ENCODE data around the gene HSPG2. TPM values are rescaled to one million over a fixed set of nuclear protein-coding genes. Genes with fewer than 3 reads are reported as not detected.

HSPG2 gene
- total RNA-seq, 1 donor from 2014 or later: 263 TPM

DNA sequence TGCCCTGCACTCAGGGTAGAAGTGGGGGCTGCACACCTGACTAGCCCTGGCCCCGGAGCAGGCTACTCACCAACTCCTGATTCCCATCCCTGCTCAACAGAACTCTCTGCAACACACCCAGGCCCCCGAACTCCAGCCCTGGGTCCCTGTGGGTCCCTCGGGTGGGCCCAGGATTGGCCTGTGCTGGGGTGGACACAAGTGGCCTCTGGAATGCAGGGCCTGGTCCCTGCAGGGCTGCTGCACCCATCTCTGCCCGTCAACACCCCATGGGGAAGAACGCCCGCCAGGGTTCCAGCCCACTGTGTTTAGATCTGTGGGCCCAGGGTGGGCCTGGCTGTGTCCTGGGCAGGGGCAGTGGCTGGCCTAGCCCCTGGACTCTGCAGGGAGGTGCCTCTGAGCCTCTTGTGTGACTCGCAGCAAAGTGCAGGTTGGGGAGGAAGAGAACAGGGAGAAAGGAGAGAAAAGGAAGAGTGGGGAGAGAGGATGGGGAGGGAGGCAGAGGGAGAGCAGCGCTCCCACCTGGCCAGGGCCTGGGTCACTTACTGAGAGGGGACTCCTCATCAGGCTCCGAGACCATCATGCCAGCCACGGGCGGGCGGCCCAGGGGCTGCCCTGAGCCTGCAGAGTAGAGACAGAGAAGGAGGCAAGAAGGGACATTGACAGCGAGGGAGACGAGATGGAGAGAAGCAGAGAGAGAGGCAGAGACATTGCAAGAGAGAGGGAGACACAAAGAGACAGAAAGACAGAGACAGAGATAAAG is 43.9 kb downstream of the HSPG2 start:
- DNase-seq (peak; percentile 41), ATAC-seq (ENCODE audit: poor library complexity) (no peak)
- intact Hi-C loops (cut with DNase I): no loop called here

DNA sequence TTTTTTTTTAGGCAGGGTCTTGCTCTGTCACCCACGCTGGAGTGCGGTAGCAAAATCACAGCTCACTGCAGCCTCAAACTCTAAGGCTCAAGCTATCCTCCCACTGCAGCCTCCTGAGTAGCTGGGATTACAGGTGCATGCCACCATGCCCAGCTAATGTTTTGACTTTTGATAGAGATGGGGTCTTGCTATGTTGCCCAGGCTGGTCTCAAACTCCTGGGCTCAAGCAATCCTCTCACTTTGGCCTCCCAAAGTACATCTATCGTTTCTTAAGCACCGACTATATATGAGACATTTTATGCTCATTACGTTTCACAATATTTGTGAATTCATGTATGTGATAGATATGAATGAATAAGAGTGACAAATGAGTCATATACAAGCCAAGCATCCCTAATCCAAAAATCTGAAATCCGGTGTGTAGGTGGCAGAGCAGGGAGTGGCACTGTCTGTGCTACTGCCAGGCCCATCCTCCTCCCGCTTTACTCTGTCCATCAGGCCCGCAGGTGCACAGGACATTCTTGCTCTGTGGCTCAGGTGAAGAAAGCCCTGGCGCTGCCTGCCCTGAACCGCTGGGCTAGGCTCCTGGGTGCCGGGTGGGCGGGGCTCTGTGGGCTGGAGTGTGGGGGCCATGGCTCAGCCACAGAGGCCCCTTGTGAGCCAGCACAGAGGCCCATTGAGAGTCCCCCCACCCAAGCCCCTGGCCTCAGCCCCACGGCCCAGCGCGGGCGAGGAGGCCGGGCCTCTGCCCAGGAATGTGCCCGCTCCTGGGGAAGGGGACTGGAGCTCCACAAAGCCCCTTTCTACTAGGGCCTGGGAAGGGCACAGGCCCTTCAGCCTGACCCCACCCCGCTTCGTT is 45.3 kb downstream of the HSPG2 start:
- no peak for ATAC-seq (ENCODE audit: poor library complexity)
- intact Hi-C loops (cut with DNase I): no loop called here
- peak; percentile 39 for DNase-seq

DNA sequence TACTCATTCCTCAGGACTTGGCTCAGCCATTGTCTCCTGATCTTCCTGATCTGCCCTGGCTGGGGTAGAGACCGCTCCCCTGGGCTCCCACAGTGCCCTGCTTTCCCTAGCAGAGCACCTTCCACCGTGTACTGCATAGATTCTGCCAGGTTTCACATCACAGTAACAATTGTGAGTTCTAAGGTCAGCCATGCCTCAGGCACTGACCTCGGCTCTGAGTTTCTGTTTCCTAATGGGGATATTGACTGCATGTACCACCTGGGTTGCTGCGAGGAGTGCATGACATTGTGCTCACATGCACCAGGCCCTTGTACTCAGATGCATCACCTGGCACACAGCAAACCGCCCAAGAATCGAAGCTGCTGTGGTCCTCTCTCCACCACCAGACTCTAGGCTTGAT is 46.0 kb downstream of the HSPG2 start:
- DNase-seq (no peak), ATAC-seq (ENCODE audit: poor library complexity) (no peak)
- intact Hi-C loops (cut with DNase I): no loop called here

DNA sequence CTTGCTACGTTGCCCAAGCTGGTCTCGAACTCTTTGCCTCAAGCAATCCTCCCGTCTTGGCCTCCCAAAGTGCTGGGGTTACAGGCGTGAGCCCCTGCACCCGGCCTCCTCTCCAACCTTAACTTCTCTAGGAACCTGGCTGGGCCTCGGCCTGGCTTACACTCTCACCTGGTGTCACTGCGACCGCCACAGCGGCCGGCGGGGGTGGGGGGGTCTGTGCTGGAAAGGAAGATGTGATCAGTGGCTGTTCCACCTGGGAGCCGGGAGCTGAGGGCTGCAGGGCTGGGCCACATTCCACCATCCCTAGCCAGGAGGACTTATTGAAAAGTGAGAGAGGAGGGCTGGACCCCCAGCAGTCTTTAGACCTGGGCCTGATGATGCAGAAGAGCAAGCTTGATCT is 48.6 kb downstream of the HSPG2 start:
- no peak for DNase-seq
- ATAC-seq (ENCODE audit: poor library complexity): no peak
- intact Hi-C loops (cut with DNase I): no loop called here

DNA sequence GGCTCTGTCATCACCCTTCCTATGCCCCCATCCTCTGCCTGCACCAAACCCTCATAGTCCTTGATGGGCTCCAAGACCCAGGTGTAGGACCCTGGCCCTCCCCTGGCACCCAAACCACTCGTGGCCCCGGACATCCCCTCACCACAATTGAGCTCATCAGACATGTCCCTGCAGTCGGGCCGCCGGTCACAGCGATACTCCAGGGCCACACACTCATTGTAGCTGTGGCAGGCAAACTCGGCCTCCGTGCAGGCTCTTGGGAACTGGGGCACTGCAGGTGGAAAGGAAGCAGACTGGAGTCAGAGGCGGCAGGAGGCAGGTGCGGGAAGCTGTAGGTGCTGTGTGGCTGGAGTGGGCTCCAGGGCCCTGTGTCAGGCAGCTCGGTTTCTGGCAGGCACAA is 49.3 kb downstream of the HSPG2 start:
- intact Hi-C loops (cut with DNase I): no loop called here
- DNase-seq (no peak), ATAC-seq (ENCODE audit: poor library complexity) (no peak)

DNA sequence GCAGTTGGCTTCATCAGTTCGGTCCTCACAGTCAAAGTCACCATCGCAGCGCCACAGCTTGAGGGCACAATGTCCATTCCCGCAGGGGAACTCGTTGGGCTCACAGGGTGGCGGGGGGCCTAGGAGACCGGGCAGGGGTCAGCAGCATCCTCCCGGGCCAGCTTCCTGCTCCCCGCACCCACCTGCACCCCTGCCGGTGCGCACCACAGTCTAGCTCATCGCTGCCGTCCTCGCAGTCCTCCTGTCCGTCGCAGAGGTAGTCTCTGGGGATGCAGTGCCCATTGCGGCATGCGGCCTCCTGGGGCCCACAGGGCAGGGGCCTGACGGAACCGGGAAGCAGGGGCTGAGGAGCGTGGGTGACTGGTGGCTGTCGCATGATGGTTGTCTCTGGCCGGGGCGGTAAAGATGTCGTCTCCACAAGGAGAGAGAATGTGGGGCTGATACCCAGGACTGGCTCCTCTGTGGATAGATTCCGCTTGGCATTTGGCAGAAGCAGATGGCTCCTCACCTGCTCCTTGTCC is 49.8 kb downstream of the HSPG2 start:
- DNase-seq (peak; percentile 25), ATAC-seq (ENCODE audit: poor library complexity) (no peak)
- intact Hi-C loops (cut with DNase I): no loop called here

DNA sequence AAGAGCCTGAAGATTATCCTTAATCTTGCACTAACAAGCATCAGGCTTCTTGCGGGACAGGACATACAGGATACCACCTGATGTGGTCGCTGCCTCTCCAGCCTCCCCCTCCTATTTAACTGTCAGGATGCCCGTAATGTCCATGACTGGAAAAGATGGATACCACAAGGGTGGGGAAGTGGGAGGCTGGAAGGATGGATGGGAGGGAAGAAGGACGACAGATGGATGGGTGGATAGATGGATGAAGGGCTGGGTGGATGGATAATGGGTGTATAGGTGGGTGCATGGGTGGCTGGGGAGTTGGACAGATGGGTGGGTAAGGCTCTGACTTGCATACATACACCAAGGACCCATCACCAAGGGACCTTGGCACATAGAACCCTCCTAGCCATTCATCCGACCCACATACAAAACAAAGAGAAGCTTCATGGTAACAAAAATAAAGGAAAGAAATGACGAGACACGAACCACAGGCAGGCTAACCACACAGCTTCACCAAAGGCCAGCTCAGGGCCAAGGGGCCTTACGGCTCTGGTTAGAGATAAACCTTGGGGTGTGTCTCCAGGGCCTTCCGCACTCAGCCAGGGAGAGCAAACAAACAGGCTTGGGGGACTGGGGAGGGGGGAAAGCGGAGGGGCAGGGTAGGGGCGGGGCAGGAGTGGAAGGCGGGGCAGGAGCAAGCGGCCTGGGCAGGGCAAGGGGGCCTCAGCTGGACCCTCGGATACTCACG is 50.5 kb downstream of the HSPG2 start:
- intact Hi-C loops (cut with DNase I): loop anchor here (1.0 kb wide), 1 partner anchor 75 kb away; no protein-coding TSS in a partner anchor
- no peak for ATAC-seq (ENCODE audit: poor library complexity)
- no peak for DNase-seq

DNA sequence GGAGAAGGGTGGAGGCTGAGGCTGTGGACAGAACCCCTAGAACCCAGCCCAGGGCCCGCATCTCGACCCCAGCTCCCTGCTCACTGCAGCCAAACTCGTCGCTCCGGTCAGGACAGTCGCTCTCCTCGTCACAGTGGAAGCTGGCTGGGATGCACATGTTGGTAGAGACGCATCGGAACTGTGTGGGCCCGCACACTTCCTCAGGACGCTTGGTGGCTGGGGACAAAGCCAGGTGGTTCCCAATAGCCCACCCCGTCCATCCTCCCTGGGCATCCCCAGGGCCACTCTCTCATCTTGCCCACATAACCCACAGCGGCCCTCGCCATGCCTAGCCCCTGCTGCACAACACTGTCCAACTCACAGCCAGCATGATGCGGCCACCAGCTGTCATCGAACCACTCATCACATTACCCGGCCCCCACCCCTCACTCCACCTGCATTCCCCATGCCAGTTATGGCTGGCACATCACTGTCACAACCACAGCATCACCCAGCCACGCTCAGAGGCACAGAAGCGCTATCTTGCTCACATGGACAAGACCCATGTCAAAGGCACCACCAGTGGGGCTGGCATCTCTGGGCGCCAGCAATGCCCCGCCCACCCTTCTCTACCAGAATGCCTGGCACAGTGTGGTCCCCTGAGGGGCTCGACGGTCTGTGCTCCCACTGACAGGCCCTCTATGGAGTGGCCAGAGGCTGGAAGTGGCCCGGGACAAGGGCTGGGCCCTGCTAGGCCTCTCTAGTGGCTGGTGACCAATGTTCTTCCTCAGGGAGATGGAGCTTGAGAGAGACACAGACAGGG is 51.7 kb downstream of the HSPG2 start:
- no peak for DNase-seq
- ATAC-seq (ENCODE audit: poor library complexity): no peak
- intact Hi-C loops (cut with DNase I): loop anchor here (1.0 kb wide), 1 partner anchor 76 kb away; no protein-coding TSS in a partner anchor

DNA sequence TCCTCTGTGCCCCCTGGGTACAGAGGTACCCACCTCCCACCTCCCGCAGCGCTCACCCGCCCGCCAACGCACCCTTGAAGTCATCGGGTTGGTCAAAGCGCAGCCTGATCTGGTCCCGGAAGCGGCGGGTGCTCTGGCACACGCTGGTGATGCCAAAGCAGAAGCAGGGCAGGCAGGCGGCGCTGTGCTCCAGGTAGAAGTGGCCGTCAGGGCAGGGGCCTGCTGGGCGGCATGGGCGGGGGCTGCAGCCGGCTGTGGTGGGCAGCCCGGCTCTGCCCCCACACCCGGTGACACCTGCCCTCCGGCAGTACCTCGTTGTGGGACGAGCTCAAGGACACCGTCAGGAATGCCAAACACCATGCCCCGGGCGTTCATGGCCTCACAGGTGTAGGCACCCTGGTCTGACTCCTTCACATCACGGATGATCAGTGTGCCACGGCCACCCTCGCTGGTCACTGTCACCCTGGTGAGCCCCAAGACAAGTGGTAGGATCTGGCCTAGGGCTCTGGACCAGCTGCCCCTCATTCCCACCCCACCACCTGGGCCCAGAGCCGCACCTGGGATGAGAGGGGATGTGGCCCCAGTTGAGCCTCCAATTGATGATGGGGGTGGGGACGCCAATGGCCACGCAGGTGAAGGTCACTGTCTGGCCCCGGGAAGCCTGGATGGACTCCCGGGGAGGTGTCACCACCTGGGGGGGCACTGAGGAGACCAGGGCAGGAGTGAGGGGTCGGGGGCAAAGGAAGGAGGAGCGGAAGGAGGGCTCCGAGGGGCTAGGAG is 52.5 kb downstream of the HSPG2 start:
- intact Hi-C loops (cut with DNase I): no loop called here
- DNase-seq (no peak), ATAC-seq (ENCODE audit: poor library complexity) (no peak)

DNA sequence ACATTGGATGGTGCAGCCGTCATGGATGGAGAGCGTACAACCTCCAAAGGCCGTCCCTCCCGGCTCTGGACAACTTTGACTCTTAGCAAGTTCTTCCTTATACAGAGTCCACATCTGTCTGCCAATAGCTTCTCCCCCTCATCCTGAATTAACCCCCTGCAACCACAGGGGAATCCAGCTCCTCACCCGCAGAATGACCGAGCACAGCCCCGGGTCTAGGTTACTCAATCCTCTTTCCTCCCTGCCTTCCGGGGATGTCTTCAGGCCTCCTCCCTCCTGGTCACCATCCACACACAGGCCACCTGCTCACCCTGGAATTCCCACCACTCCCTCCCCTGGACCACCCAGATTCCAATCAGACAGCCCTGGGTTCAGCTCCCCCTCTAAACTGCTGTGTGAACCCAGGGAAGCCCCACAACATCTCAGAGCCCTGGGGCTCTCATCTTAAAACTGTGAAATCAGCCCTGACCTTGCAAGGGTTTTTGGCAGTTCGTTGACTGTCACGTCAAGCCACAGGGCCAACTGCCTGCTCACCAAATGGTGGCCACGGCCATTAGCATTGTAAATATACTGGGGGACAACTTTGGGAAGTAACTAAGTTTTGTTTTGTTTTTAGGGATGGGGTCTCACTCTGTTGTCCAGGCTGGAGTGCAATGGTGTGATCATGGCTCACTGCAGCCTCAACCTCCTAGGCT is 54.2 kb downstream of the HSPG2 start:
- peak; percentile 24 for DNase-seq
- intact Hi-C loops (cut with DNase I): no loop called here
- no peak for ATAC-seq (ENCODE audit: poor library complexity)

DNA sequence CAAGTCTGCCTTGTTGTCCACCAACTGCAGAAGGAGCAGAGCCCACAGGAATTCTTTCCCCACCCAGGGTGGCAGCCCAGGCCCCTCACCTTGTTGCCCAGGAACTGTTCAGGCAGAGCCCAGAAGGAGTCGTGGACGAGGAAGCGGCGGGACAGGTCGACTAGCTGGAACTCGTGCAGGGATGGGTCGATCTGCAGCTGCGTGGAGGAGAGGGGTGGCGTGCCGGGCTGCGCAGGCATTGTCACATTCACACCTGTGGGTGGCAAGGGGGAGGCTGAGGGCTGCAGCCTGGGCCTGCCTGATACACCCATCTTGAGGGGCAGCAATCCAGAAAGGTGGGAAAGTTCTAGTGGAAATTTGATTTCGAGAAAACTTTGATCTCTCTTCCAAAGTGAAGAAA is 55.9 kb downstream of the HSPG2 start:
- DNase-seq (no peak), ATAC-seq (ENCODE audit: poor library complexity) (no peak)
- intact Hi-C loops (cut with DNase I): no loop called here

DNA sequence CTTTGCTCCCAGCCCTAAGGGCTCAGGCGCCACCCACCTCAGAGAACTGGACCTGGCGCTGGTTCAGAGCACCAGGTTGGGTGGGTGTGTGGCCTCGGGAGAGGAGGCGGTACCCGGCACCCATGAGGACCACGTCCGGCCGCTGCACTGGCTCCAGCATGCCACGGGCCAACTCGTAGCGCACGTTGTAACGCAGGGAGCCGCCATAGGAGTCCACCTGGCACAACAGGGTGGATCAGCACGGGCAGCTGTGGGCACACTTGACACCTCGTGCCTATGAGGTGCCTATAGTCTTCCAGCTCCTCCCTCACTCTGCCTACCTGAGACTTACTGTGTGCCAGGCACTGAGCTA is 56.5 kb downstream of the HSPG2 start:
- intact Hi-C loops (cut with DNase I): no loop called here
- DNase-seq: no peak
- ATAC-seq (ENCODE audit: poor library complexity): peak; percentile 7

DNA sequence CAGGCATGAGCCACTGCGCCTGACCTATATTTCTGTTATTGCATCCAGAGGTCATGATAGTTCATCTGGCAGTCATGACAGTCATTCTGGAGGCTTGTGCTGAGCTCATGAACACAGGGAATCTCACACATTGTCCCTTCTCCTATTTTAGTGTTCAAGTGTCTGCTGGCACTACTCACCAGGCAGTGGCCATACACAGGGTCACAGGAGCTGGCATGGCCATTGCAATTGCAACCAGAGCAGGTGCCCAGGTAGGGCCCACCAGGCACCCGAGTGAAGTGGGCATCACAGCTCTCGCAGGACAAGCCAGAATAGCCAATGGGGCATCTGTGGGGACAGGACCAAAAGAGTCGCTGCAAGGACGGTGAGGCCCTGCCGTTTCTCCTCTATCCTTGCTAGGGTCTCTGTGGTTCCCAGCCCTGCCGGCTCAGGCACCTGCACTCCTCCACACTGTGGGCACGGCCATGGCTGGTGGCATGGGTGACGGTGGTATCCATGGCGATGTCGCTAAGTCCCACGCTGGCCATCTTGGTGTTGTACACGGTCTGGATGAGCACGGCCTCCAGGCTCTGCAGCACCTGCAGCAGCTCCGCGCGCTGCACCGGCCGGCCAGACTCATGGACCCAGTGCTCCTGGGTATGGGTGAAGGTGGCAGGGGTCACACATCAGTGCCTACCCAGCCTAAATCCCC is 57.0 kb downstream of the HSPG2 start:
- DNase-seq: no peak
- ATAC-seq (ENCODE audit: poor library complexity): peak; percentile 83
- intact Hi-C loops (cut with DNase I): no loop called here

DNA sequence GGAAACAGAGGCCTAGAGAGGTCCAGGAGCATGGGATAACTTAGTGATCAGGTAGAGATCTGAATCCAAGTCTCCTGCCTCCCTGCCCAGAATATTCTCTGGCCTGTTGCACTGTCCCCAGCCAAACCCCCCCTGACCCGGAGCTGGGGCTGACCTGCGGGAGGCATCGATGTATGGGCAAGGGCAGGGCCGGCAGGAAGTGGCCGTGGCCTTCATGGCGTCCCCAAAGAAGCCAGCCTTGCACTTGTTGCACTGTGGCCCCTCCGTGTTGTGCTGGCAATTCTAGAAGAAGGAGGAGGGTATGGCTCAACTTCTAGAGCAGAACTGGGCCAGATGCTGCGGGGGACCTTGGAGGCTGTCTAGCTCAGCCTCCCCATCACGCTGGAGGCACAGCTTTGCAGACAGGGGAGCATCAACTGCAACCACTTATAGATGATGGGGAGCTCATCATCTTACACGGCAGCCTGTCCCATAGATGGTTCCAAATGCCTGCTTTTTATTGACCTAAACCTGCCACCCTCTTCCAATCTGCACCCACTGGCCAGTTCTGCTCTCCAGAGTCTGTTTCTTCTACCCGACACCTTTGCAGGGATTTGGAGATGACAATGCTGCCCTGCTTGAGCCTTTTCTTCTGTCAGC is 58.2 kb downstream of the HSPG2 start:
- no peak for ATAC-seq (ENCODE audit: poor library complexity)
- intact Hi-C loops (cut with DNase I): no loop called here
- DNase-seq: no peak

DNA sequence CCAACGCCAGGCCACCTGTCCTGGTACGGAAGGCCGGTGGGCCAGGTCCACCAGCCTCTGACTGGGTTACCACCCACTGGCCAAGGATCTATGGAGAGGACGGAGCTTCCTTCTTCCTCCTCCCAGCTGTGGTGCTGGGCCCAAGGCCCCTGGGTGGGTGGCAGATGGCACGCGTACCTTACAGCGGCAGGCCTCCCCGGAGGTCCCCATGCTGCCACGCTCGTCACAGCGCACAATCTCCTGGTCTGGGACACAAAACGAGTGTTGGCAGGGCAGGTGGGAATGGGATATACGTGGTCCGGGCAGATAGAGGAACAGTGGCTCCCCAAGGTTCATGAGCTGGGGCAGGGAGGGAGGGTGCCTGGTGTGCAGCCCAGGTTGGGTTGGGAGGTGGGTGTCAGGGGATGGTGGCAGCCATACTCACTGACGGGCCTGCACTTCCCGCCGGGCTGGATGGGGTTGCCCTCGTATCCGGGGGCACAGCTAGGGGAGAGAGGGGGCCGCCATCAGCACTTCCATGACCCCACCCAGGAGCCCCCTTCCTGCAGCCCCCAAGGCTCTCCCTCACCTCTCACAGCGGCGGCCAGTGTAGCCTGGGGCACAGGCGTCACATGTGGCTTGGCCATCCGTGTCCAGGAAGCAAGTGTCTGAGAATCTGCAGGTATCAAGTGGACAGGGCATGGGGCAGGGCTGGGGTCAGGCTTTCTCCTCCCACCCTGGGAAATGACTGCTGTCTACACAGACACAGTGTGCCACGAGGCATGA is 58.9 kb downstream of the HSPG2 start:
- ATAC-seq (ENCODE audit: poor library complexity) (no peak), DNase-seq (no peak)
- intact Hi-C loops (cut with DNase I): no loop called here

DNA sequence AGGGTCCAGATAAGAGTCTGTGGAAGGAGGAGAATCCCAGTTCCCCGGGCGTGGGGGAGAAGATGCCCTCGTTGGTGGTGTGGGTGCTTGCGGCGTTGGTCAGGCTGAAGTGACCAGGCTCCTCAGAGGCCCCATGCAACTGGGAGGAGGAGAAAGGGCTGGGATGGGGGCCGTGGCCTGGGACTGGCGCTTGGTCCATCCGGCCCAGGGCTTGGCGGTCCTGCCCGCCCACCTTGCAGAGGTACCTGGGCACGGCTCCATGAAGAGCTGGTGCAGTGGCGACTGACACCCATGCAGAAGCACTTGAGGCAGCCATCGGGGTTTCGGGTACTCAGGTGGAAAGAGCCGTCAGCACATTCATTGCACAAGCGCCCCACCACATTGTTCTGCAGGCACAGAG is 60.8 kb downstream of the HSPG2 start:
- DNase-seq: no peak
- intact Hi-C loops (cut with DNase I): no loop called here

More for the DNA sequence above, 60.8 kb downstream of the HSPG2 start:
- no peak for ATAC-seq (ENCODE audit: poor library complexity)
